CD4-positive, alpha-beta T cell treated with Interferon alpha-2 for 1 hour (primary cell): ENCODE data around the gene SOWAHA.

Experiments used
- DNase-seq, 2 donors: peaks; one replicate each; pipeline ENCODE4 v3.0.0-alpha.2; 2020 to 2022

Gene SOWAHA

GRCh38 chr5:132856011-132856410 lies 42.9 kb downstream of the SOWAHA start:
- no peak for DNase-seq

- DNase-seq: no peak
These were observed 46.9 kb downstream of the SOWAHA start for GRCh38 chr5:132859889-132860437.

- no peak for DNase-seq
These were observed 47.6 kb downstream of the SOWAHA start for GRCh38 chr5:132860742-132861141.

- no peak for DNase-seq
These were observed 52.7 kb downstream of the SOWAHA start for GRCh38 chr5:132865668-132866341.
